Measurements from ENCODE around the gene MAD2L2.

The MAD2L2 gene

GRCh38 chr1:11705596-11705995 lies 24.6 kb upstream of the MAD2L2 start:
- TF ChIP-seq TAF1 (IDR thresholded peaks at IDR 0.05; ENCODE audit: low read depth) = no peak
- no peak for TF ChIP-seq CEBPB (IDR thresholded peaks at IDR 0.05)
- TF ChIP-seq YY1 (IDR thresholded peaks at IDR 0.05; ENCODE audit: low read depth) = no peak
- no peak for TF ChIP-seq TCF12 (IDR thresholded peaks at IDR 0.05; ENCODE audit: low read depth)
- TF ChIP-seq TEAD4 (IDR thresholded peaks at IDR 0.05) = no peak
- TF ChIP-seq ZBTB7A (IDR thresholded peaks at IDR 0.05; ENCODE audit: low read depth) = no peak
- TF ChIP-seq CREB1 (IDR thresholded peaks at IDR 0.05; ENCODE audit: low read depth) = no peak
- TF ChIP-seq NFIC (IDR thresholded peaks at IDR 0.05) = no peak

GRCh38 chr1:11704691-11705475 lies 23.9 kb upstream of the MAD2L2 start:
- TF ChIP-seq YY1 (IDR thresholded peaks at IDR 0.05; ENCODE audit: low read depth) (no peak), MAX (IDR thresholded peaks at IDR 0.05) (no peak), RAD21 (IDR thresholded peaks at IDR 0.05; ENCODE audit: low read depth) (no peak), FOXM1 (IDR thresholded peaks at IDR 0.05; ENCODE audit: borderline replicate concordance, low read depth) (no peak), TAF1 (IDR thresholded peaks at IDR 0.05; ENCODE audit: low read depth) (no peak), TEAD4 (IDR thresholded peaks at IDR 0.05) (no peak), REST (IDR thresholded peaks at IDR 0.05; ENCODE audit: low read depth) (no peak), CEBPB (IDR thresholded peaks at IDR 0.05) (no peak), EGR1 (IDR thresholded peaks at IDR 0.05) (no peak), ZBTB7A (IDR thresholded peaks at IDR 0.05; ENCODE audit: low read depth) (no peak), TCF12 (IDR thresholded peaks at IDR 0.05; ENCODE audit: low read depth) (no peak), USF1 (IDR thresholded peaks at IDR 0.05) (no peak), CREB1 (IDR thresholded peaks at IDR 0.05; ENCODE audit: low read depth) (no peak), NFIC (IDR thresholded peaks at IDR 0.05) (no peak), EP300 (IDR thresholded peaks at IDR 0.05; ENCODE audit: borderline replicate concordance) (no peak)

- TF ChIP-seq TAF1 (IDR thresholded peaks at IDR 0.05; ENCODE audit: low read depth) = no peak
- TF ChIP-seq REST (IDR thresholded peaks at IDR 0.05; ENCODE audit: low read depth) = no peak
- no peak for TF ChIP-seq FOXM1 (IDR thresholded peaks at IDR 0.05; ENCODE audit: borderline replicate concordance, low read depth)
- TF ChIP-seq MAX (IDR thresholded peaks at IDR 0.05) = no peak
- TF ChIP-seq YY1 (IDR thresholded peaks at IDR 0.05; ENCODE audit: low read depth) = no peak
- no peak for TF ChIP-seq TEAD4 (IDR thresholded peaks at IDR 0.05)
- no peak for TF ChIP-seq EGR1 (IDR thresholded peaks at IDR 0.05)
- no peak for TF ChIP-seq ZBTB7A (IDR thresholded peaks at IDR 0.05; ENCODE audit: low read depth)
- no peak for TF ChIP-seq EP300 (IDR thresholded peaks at IDR 0.05; ENCODE audit: borderline replicate concordance)
- no peak for TF ChIP-seq CREB1 (IDR thresholded peaks at IDR 0.05; ENCODE audit: low read depth)
Measured at GRCh38 chr1:11704194-11704529, 23.2 kb upstream of the MAD2L2 start.

- TF ChIP-seq MAX (IDR thresholded peaks at IDR 0.05) (no peak), ZBTB7A (IDR thresholded peaks at IDR 0.05; ENCODE audit: low read depth) (no peak), FOXM1 (IDR thresholded peaks at IDR 0.05; ENCODE audit: borderline replicate concordance, low read depth) (no peak), CEBPB (IDR thresholded peaks at IDR 0.05) (no peak), EGR1 (IDR thresholded peaks at IDR 0.05) (no peak), REST (IDR thresholded peaks at IDR 0.05; ENCODE audit: low read depth) (no peak), TEAD4 (IDR thresholded peaks at IDR 0.05) (no peak), NFIC (IDR thresholded peaks at IDR 0.05) (no peak), EP300 (IDR thresholded peaks at IDR 0.05; ENCODE audit: borderline replicate concordance) (no peak)
Measured at GRCh38 chr1:11703357-11704193, 22.6 kb upstream of the MAD2L2 start.

All from Ishikawa (cell line).